T-helper 17 cell (primary cell): Measurements from ENCODE around the gene PANK4. TPM values are rescaled to one million over a fixed set of nuclear protein-coding genes. Genes with fewer than 3 reads are reported as not detected.

Source experiments
- ATAC-seq: fragments of 150-1000 bp; cut with Tn5 transposase; 2 replicates; pipeline ENCODE4 v1.10.0; 2021; ENCODE audit warnings: mild to moderate bottlenecking, moderate library complexity
- DNase-seq, 3 donors: peaks; one replicate each; pipeline versions ENCODE4 v3.0.0 to v3.0.0-alpha.2; 2020 to 2021
- H3K9me3 ChIP-seq: one replicate; pipeline ENCODE4 v1.7.0; 2013; ENCODE audit warnings: low read length, mild to moderate bottlenecking; ENCODE audit not compliant: control insufficient read depth, poor library complexity, severe bottlenecking
- H3K27ac Mint-ChIP-seq: one replicate; pipeline ENCODE4 v1.8.0; 2022; ENCODE audit warnings: mild to moderate bottlenecking, moderate library complexity, mixed read lengths
- H3K27me3 Mint-ChIP-seq: one replicate; pipeline ENCODE4 v1.8.0; 2022; ENCODE audit warnings: mixed read lengths
- H3K36me3 Mint-ChIP-seq: one replicate; pipeline ENCODE4 v1.8.0; 2022; ENCODE audit warnings: low read depth, mixed read lengths
- H3K4me1 Mint-ChIP-seq: one replicate; pipeline ENCODE4 v1.8.0; 2022; ENCODE audit warnings: mild to moderate bottlenecking, mixed read lengths
- H3K4me3 Mint-ChIP-seq: one replicate; pipeline ENCODE4 v1.8.0; 2022; ENCODE audit warnings: mild to moderate bottlenecking, moderate library complexity, mixed read lengths
- total RNA-seq, 4 donors: library from RNA in 2 of 4; stranded (reverse) in 2 of 4; gene quantifications; one replicate each; pipeline ENCODE4 v1.2.3 and lab custom pipeline; 2022 to 2026

PANK4 gene
- total RNA-seq, 2 donors from 2014 or later: 47.9 to 53.5 TPM

DNA sequence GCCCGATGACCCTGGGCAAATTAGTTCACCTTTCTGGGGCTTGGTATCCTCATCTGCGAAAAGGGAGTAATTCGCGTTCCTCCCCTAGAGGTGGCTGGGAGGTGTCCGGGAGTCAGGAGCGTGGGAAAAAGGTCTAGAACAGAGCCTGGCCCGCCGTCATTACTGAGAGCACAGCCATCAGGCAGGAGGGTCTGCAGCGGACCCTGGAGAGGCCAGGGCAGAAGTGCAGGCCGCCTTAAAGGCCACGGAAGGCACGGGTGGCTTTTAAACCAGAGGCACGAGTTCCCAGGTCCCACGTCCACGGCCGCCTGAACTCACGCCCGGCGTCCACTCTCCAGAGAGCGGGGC lies 850 bp downstream of the PANK4 start:
- Mint-ChIP-seq H3K36me3 (no peaks in the 10 kb centered on the region), H3K27me3 (no peaks in the 10 kb centered on the region), H3K27ac (peak overlapping the region; percentile 94), H3K4me1 (peaks cover 38% of the 10 kb centered on the region), H3K4me3 (peak overlapping the region; percentile 94)
- ATAC-seq (no peak), DNase-seq (no peak)
- no peaks in the 10 kb centered on the region for H3K9me3 ChIP-seq

DNA sequence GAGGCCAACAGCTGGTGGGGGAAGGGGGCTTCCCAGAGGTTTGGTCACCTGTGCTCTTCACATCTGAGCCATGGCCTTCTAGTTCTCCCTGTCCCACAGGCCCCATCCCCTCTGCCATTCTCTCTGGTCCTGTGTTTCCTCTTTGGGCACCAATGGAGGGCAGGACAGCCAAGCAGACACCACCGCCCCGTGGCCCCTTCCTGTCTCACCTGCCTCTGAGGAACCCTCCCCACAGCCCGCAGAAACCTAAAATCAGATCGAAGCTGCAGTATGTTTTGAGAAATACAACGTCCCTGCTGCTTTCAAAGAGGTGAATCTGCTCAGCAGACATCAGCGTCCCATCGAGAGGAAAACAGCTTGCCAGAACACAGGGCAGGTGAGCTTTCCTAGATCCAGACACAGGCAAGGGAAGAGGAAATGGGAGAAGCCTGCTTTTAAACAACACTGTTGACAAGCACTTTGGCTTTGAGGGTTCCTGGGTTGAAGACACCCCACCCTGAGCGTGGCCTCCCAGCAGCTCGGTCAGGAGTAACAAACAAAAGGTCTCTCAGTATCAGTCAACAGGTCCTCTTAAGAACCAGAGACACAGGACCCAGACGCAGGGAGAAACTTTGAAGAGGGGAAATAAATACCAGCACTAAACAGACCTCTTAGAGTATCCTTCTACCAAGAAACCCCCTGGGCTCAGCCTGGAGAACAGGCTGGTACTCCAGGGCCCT lies 2.3 kb downstream of the PANK4 start:
- H3K4me3 Mint-ChIP-seq: peak overlapping the region; percentile 94
- peak overlapping the region; percentile 94 for H3K27ac Mint-ChIP-seq
- peak; percentile 27 for ATAC-seq
- no peaks in the 10 kb centered on the region for H3K36me3 Mint-ChIP-seq
- H3K27me3 Mint-ChIP-seq: no peaks in the 10 kb centered on the region
- DNase-seq: peak in 1 of 3 donors; percentile 30
- H3K4me1 Mint-ChIP-seq: peaks cover 37% of the 10 kb centered on the region
- H3K9me3 ChIP-seq: no peaks in the 10 kb centered on the region

DNA sequence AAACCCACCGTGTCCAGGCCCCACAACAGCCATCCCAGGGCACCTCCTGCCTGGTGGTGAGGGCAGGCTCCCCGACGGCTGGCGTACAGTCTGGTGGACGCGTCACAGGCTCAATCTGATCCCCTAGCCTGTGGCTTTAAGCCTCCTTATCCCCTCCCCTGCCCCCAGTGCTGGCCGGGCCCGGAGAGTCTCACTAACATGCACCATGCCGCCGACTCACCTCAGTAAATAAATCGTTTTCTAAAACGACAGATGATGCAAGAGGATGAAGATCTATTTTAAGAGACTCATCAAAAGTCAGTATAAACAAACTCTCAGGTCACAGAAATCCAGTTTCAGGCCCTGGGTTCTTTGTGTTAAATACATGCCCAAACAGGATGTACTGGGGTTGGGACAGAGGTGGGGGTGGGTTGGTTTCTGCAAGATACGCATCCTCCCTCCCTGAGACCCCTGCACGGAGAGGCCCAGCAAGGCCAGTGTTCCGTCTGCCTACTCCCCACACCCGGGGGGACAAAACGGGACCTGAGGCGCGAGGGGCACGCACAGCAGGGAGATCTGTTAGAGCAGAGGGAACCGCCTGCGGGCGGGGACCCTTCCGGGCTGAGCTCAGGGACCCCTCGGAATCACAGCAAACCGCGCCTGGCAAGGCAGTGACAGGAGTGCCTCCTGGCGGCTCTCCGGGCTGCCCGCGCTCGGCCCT lies 3.1 kb downstream of the PANK4 start:
- Mint-ChIP-seq H3K4me1 (peaks cover 35% of the 10 kb centered on the region), H3K27ac (peak overlapping the region; percentile 94), H3K36me3 (no peaks in the 10 kb centered on the region), H3K4me3 (peak overlapping the region; percentile 94), H3K27me3 (no peaks in the 10 kb centered on the region)
- DNase-seq (no peak), ATAC-seq (no peak)
- H3K9me3 ChIP-seq: no peaks in the 10 kb centered on the region

DNA sequence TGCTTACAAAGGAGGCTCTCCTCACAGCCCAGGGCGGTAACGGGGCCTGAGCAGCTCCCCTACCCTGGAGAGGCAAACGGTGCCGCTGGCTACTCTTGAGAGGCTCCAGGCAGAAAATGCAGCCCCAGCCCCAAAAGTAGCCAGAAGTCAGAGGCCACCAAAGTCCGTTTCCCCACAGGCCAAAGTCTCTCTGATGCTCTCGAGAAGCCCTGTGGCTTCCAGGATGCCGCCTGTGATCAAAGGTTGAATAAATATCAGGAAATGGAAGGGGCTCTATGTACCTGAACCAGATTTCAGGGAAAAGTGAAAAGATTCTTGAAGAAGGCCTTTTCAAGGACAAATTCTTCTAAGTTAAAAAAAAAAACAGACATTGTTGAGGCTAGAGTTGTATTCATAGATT lies 4.2 kb downstream of the PANK4 start:
- H3K9me3 ChIP-seq: no peaks in the 10 kb centered on the region
- Mint-ChIP-seq H3K27me3 (no peaks in the 10 kb centered on the region), H3K27ac (peak overlapping the region; percentile 94), H3K4me1 (peaks cover 33% of the 10 kb centered on the region), H3K36me3 (no peaks in the 10 kb centered on the region), H3K4me3 (no peak overlapping the region)
- ATAC-seq (no peak), DNase-seq (no peak)

DNA sequence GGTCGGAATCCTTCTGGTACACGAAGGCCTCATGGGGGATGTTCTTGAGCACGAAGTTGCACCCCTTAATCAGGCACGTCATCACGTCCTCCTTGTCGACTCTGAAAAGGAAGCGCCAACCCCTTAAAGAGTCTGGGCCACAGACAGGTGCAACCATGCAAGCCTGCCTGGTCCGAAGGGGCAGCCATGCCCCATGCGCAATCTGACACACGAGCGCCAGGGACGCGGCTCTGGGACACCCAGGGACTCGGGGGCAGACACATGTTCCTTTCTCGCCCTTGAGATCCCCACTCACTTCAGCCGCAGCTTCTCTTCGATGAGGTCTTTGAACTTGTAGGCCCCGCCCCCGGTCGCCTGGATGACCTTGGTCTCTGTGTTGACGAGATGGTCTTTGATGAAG lies 5.6 kb downstream of the PANK4 start:
- no peaks in the 10 kb centered on the region for H3K27me3 Mint-ChIP-seq
- DNase-seq: no peak
- no peak for ATAC-seq
- no peaks in the 10 kb centered on the region for H3K36me3 Mint-ChIP-seq
- no peak overlapping the region for H3K4me3 Mint-ChIP-seq
- peaks cover 29% of the 10 kb centered on the region for H3K4me1 Mint-ChIP-seq
- H3K9me3 ChIP-seq: no peaks in the 10 kb centered on the region
- H3K27ac Mint-ChIP-seq: no peak overlapping the region

DNA sequence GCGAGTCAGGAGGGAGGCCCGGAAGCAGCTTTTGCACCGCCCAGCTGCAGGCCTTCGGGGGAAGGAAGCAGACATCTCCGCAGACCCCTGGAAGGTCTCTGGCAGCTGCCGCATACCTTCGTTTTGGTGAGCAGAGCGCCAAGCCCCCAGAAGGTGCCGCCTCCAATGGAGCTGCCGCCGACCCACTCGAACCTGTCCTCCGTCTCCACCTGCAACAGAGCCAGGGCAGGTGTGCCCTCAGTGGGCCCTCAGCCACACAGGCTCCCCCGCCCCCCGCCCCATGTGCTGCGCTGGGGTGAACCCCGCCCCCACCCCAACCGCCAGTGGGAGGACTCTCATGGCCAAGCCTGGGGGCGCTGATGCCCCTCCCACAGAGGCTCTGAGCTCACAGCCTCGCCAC lies 6.2 kb downstream of the PANK4 start:
- H3K27ac Mint-ChIP-seq: no peak overlapping the region
- H3K4me1 Mint-ChIP-seq: peaks cover 29% of the 10 kb centered on the region
- no peak for ATAC-seq
- H3K9me3 ChIP-seq: no peaks in the 10 kb centered on the region
- no peak overlapping the region for H3K4me3 Mint-ChIP-seq
- no peak for DNase-seq
- no peaks in the 10 kb centered on the region for H3K27me3 Mint-ChIP-seq
- H3K36me3 Mint-ChIP-seq: no peaks in the 10 kb centered on the region

DNA sequence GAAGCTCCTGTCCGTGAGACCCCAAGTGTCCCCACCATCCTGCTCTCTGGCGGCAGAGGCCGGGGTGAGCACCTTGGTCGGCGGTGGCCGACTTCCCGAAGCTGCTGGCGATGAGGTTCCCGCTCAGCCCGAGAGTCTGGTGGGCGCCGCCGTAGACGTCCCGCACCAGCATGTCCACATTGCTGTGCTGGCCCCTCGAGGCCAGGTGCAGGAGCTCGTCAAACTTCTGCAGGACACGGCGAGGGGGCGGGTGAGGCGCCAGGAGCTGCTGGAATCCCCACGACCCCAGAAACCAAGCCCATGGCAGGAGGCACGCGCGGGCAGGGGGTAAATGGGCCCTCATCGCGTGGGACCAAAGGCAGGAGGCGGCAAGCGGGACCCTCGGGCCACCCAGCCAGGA lies 6.7 kb downstream of the PANK4 start:
- Mint-ChIP-seq H3K4me3 (no peak overlapping the region), H3K27ac (no peak overlapping the region), H3K4me1 (peaks cover 24% of the 10 kb centered on the region), H3K36me3 (no peaks in the 10 kb centered on the region), H3K27me3 (no peaks in the 10 kb centered on the region)
- no peak for ATAC-seq
- DNase-seq: no peak
- H3K9me3 ChIP-seq: no peaks in the 10 kb centered on the region

DNA sequence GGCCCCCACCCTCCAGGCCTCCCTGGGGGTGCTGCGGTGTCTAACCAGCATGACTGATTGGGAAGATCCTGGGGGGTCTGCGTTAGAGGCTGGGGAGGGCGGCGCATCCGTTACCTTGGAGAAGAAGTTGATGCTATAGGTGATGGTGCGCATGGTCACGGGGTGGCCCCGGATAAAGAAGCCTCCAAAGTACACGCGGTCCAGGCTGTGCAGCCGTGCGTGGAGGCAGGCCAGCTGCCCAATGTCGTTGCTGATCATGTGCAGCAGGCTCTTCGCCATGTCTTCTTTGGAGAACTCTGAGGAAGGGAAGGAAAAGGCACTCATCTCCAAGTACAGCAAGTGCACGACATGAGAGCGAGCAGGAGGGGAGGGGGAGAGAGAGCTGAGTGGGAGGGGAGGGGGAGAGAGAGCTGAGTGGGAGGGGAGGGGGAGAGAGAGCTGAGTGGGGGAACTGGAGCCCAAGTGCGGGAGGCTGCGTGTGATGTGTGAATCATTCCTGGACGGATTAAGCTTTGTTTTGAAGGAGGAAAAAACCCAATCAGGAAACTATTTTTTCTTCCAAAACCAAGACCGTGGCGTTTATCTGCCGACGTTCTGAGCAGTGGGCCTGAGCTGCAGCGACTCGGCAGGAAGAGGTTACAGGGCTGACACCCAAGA lies 7.2 kb downstream of the PANK4 start:
- no peak overlapping the region for H3K27ac Mint-ChIP-seq
- no peaks in the 10 kb centered on the region for H3K27me3 Mint-ChIP-seq
- DNase-seq (no peak), ATAC-seq (no peak)
- H3K4me3 Mint-ChIP-seq: no peak overlapping the region
- peaks cover 19% of the 10 kb centered on the region for H3K4me1 Mint-ChIP-seq
- H3K9me3 ChIP-seq: no peaks in the 10 kb centered on the region
- no peaks in the 10 kb centered on the region for H3K36me3 Mint-ChIP-seq

DNA sequence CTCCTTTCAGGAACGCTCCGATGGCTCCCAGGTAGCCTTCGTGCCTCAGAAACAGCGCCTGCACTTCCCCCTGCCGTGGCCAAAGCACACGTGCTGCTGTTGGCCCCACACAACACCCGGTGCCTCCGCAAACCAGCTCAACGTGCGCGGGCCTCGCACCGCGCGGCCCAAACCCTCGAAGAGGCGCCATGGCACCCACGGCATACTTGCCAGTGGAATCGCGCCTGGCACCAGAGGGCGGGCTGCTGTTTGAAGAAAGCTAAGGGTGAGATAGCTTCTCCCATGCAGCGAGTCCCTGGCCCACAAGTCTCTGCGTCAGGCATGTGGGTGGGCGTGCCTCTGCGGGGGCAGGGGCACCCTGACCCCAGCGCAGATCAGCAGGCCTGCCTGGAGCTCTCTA lies 7.9 kb downstream of the PANK4 start:
- no peaks in the 10 kb centered on the region for H3K9me3 ChIP-seq
- H3K36me3 Mint-ChIP-seq: no peaks in the 10 kb centered on the region
- H3K4me3 Mint-ChIP-seq: no peak overlapping the region
- no peak for DNase-seq
- H3K4me1 Mint-ChIP-seq: peaks cover 13% of the 10 kb centered on the region
- no peak overlapping the region for H3K27ac Mint-ChIP-seq
- no peaks in the 10 kb centered on the region for H3K27me3 Mint-ChIP-seq
- ATAC-seq: no peak

DNA sequence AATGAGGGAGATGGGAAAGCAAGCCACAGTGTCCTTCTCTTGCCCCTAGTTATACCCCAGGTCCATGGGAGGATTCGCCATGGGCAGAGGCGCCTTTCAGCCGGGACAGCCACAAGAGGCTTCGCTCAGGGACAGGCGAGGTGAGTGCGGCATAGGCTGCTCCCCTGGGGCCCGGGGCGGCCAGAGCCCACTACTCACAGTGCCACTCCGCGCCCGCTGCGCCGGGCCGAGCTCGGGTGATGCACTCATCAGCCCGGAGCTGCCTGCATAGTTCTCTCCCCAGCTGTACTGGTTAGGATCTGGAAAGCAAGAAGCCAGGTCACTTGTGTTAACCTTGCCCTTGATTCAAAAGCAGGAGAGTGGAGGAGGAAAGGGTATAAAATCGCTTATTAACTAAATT lies 8.4 kb downstream of the PANK4 start:
- no peak overlapping the region for H3K27ac Mint-ChIP-seq
- no peak overlapping the region for H3K4me3 Mint-ChIP-seq
- ATAC-seq: no peak
- H3K27me3 Mint-ChIP-seq: no peaks in the 10 kb centered on the region
- peaks cover 7% of the 10 kb centered on the region for H3K4me1 Mint-ChIP-seq
- H3K36me3 Mint-ChIP-seq: no peaks in the 10 kb centered on the region
- no peaks in the 10 kb centered on the region for H3K9me3 ChIP-seq
- no peak for DNase-seq

DNA sequence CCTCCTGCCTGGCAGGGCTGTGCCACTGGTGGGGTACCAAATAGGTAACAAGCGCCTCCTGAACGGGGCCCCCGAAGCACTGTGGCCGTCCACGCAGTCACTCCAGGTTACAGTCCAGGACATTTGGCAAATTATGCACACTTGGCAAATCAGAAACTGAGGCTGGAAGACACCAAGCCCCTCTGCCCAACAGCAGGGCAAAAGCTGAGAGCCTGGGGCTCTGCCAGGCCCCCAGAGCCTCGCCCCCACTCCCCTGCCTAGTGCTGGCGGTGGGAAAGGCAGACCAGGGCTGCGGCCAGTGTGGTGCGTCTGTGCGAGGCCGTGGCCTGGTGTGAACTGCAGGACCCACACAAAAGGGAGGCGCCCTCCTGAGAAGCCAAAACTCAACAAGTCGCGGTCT lies 9.4 kb downstream of the PANK4 start:
- Mint-ChIP-seq H3K4me3 (no peak overlapping the region), H3K4me1 (no peaks in the 10 kb centered on the region), H3K27ac (no peak overlapping the region), H3K27me3 (no peaks in the 10 kb centered on the region), H3K36me3 (no peaks in the 10 kb centered on the region)
- ATAC-seq (no peak), DNase-seq (no peak)
- H3K9me3 ChIP-seq: no peaks in the 10 kb centered on the region

DNA sequence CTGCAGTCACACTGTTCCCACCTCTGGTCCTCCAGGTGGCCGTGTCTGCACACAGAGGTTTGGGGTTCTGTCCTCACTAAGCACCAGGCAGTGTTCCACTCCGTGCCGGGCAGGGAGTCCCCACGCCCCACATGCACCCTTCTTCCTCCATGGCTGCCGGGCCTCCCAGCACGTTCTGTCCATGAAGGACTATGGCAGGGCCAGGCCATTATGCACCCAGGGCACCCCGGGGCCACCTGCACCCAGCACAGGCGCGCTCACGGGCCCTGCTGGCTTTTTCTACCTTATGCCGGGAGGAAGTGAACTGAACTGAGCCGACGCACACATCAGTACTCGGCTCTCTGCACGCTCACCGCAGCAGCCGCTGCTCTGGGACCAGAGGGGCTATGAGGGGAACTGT lies 10.3 kb downstream of the PANK4 start:
- ATAC-seq (no peak), DNase-seq (no peak)
- Mint-ChIP-seq H3K36me3 (no peaks in the 10 kb centered on the region), H3K4me3 (no peak overlapping the region), H3K27ac (no peak overlapping the region), H3K27me3 (no peaks in the 10 kb centered on the region), H3K4me1 (peaks cover 2% of the 10 kb centered on the region)
- no peaks in the 10 kb centered on the region for H3K9me3 ChIP-seq

DNA sequence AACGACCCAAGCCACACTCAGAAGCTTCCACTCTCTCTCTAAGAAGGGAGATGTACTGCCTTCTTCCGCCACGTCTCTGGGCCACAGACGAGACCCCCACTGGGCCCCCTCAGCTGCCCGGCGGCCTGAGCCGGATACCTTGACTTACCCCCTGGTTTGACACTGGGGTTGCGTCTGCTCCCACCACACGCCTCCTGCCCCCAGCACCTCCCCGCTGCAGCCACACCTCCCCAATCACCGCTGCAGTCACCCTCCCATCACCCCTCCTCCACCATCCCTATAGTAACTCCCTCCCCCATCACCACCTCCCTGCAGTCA lies 10.7 kb downstream of the PANK4 start:
- peaks cover 2% of the 10 kb centered on the region for H3K4me1 Mint-ChIP-seq
- H3K4me3 Mint-ChIP-seq: no peak overlapping the region
- H3K9me3 ChIP-seq: no peaks in the 10 kb centered on the region
- no peak for DNase-seq
- H3K36me3 Mint-ChIP-seq: no peaks in the 10 kb centered on the region
- no peak for ATAC-seq
- no peaks in the 10 kb centered on the region for H3K27me3 Mint-ChIP-seq
- peak overlapping the region; percentile 11 for H3K27ac Mint-ChIP-seq
